Activated naive CD4-positive, alpha-beta T cell treated with Interleukin-2 at 50 U/mL for 16 hours (primary cell): ENCODE data around the gene C10orf143.
"Not testable (repeated sequence)": the region's sequence is repeated elsewhere in the genome, so short reads cannot be mapped to it uniquely, and the experiment has no call there.

Source experiments
- DNase-seq: peaks from one replicate; pipeline ENCODE4 v3.0.0-alpha.2; 2020

The C10orf143 gene

DNA sequence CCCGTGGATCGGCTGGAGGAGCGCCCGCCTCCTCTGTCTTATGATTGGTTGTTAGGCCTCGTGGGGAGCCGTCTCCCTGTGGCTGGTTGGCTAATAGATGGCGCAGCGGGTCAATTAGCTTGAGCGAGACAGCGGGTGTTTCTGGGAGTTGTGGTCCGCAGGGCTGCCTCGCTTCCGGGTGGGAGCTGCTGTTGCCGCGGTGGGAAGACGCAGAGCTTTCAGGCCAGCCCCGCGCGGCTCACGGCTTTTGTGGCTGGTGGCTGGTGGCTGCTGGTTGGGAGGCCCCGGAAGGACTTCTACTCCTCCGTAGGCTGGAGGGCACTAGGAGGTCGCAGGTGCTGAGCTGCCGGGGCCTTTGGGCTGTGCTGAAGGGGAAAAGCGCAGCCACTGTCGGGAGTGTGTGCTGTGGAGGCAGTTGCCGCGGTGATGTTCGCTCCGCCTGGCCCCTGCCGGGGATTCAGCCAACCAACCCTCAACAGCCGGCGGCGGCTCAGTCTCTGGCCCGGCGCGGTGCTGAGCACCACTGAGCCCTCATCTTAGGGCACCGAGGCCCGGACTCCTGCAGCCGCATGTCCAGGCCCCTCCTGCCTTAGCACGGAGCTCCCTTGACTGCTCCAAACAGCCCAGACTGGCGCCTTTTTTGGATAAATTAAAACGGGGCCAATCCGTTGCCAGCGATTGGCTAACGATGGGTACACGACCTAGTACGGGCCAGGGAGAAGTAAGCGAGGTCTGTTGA, 652 bp upstream of the C10orf143 start:
- DNase-seq: peak; percentile 95

DNA sequence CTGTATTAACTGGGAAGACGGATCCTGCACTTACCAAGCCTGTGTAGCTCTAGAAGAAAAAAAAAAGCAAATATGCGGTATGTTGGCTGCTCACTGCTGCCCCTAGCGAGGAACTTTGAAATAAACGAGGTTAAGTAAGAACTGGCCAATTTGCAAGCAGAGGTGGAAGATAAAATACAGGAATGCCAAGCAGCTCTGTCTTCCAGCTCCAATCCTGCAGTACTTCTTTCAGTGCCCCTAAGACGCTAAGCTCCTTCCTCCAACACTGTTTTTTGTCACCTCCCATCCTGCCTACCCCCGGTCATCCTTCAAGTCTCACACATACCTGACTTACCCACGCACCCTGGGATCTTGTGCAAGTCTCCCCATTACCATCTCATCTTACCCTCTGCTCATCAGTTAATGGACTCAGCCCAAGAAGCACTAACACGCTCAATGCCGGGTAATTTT, 809 bp downstream of the C10orf143 start:
- DNase-seq: peak; percentile 65

DNA sequence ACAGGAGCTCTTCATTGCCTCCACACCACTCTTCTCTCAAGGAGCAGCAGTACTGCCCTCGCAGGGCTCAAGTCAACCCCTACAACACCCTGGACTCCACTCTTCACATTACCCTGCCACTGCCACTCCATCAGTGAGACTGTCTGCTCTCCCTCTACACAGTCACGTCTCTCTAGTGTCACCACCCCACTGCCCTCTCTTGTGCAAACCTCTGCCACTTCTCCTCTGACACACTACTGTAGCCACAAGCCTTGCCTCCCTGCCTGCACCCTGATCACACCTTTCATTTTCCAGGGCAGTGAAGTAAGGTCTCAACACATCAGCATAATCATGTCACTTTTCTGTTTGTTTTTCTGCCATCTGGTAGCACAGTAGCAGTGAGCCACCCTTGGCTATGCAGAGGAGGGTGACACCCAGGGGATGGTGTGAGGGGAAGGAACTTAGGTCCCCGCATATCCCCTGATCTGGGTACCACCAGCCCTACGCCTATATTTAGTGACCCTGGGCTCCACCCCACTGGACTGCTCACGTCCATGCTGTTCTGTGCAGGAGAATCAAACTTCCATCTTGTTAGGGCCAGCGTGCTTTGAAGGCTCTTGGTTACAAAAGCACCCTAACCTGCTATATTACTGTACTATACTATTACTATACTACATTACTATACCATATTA, 1.6 kb downstream of the C10orf143 start:
- no peak for DNase-seq

DNA sequence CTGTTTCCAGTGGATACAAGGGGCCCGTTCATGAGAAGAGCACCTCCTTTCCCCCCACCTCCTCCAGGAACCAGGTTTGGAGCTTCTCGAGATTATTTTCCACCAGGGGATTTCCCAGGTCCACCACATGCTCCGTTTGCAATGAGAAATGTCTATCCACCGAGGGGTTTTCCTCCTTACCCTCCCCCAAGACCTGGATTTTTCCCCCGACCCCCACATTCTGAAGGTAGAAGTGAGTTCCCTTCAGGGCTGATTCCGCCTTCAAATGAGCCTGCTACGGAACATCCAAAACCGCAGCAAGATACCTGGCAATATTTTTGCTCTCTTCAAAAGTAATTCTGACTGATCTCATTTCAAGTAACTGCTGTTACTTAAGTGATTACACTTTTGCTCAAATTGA, 2.5 kb downstream of the C10orf143 start:
- peak; percentile 21 for DNase-seq

DNA sequence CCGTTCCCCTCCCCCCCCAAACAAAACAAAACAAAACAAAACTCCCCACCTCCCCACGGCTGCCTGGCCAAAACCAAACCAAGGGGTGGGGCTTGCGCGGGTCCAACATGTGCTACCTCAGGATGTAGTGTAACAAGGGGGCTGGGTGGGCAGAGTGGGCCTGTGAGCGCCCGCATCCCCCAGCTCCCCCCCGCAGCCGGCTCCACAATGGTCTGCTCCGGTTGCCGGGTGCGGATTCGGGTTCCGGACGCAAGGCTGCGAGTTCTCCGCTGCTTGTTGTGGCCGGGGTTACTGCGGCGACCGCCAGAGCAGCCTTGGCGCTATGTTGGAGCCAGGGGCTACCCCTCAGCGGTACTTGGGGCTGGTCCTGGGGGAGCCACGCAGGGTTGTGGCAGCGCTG, 4.9 kb downstream of the C10orf143 start:
- DNase-seq: no peak

DNA sequence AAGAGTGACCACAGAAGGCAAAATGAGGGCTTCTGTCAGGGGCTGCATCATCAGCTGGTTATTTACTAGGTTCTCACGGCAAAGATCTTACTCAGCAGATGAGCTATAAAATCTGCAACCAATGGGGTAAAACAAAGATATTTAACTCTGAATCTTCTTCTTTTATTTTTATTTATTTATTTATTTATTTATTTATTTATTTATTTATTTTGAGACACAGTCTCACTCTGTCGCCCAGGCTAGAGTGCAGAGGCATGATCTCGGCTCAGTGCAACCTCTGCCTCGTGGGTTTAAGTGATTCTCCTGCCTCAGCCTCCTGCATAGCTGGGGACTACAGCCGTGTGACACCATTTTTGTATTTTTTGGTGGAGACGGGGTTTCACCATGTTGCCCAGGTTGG, 11.3 kb downstream of the C10orf143 start:
- DNase-seq: no peak

DNA sequence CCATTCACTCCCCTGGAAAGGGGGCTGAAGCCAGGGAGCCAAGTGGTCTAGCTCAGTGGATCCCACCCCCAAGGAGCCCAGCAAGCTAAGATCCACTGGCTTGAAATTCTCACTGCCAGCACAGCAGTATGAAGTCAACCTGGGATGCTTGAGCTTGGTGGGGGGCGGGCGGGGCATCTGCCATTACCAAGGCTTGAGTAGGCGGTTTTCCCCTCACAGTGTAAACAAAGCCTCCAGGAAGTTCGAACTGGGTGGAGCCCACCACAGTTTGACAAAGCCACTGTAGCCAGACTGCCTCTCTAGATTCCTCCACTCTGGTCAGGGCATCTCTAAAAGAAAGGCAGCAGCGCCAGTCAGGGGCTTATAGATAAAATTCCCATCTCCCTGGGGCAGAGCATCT, 20.1 kb downstream of the C10orf143 start:
- not testable (repeated sequence) for DNase-seq

DNA sequence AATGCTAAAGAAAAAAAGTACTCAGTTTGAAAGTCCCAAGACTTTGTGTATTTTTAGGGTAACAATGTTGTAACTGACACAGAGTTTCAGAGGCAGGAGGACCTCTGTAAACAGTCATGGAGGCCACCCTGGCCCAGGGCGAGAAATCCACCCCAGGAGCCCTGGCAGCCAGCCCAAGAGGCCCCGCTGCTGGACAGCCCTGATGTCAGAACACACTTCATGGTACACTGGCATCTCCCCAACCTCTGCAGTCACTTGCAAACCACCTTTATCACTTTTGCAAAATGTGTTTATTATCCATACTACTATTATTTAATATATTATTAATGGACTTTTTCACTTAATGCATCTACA, 30.2 kb downstream of the C10orf143 start:
- DNase-seq: no peak

DNA sequence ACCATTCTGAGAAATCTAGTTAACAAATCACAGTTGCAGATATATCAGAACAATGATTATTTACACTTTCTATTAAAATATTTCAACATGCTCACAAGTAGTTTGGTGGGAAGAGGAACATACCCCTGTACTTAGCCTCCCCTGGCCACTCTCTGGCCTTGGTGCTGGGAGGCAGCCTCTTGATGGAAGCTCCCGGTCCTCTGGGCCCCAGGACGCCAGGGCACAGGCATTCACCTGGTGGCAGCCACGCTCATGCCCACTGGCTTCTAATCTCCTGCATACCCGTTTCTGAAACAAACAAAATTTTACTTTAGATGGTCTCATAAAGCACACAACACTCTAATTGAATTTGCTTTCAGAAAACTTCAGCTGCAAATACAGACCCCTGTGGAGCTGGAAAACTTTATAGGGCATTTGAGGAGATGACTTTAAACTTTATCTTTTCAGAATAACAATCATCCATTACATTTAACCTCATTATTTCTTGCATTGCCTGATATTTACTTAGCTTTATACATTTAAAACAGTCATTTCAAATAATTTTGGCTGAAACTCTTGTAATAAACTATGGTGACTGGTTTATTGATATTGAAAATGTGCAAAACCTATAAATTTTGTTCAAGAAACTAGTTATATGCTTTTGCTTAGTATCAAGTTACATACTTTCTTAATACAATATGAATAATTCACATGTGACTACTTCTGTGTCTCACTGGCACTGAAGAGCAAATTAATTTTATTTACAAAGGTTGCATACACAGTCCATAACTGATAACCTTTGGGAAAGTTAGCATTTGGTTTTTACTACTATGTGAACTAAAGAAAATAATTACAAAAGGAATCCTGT, 30.8 kb downstream of the C10orf143 start:
- DNase-seq: no peak

DNA sequence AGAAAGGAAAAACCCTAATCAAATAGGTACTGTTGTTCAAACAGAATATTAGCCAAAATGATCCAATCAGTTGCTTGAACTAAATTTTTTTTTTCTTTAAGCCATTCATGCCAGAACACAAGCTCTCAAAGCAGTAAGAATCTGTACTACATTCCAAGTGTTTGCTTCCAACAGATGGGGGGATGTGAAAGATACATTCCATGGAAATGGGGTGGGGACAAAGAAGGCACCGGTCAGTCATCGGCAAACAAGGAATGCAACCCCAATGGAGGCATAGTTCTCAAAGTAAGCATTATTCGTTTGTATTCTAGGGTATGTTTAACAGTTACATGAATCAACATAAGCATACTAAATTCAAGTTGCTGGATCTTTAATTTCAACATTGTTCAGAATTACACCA, 32.5 kb downstream of the C10orf143 start:
- no peak for DNase-seq

DNA sequence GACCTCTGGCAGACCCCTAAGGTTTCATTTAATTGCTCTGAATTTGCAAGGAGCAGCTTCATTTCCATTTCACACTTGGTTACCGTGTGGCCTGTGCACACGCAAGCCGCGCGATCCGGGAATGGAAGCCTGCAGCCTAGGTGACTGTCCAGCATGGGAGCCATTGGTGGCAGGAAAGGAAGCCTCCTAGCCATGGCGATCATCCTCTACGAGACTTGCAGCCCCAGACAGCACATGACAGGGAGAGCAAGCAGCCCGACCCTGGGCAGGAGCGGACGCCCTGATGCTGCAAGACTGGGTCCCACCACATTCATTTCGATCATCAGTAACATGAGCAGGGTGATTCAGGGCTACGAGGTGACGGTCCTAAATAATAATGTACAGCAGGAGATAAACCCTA, 33.9 kb downstream of the C10orf143 start:
- DNase-seq: no peak

DNA sequence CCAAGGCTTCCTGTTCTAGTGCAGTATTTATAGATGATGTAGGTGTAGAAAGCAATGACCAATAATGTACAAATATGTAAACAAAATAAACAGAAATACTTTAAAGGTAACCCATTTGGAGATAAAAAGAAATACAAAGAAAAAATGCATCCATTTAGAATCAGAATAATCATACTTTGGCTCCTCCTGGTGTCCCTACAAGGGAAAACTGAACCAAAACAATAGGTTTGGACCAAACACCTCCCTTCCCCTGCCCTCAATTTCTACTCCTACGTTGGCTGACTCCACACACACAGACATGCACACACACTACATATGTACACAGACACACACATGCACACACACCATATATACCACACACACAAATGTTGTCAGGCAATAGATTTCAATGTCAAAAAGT, 36.0 kb downstream of the C10orf143 start:
- no peak for DNase-seq

DNA sequence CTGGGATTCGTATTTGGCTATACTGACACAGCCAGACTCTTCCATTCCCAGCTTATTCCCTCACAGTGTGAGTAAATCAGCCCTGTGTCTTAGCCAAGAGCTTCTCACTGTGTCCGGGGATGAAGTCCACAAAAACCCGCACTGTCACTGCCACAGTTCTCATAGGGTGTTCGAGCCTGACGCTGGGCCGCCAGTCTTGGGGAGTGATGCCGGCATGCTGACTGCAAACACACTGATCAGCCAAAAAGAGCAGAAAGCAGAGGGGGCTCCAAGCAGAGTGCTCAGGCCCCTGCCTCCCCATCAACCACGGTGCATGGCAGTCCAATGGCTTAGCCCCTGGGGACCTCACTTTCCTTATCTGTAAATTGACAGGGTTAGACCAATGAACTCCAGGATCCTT, 36.7 kb downstream of the C10orf143 start:
- no peak for DNase-seq

DNA sequence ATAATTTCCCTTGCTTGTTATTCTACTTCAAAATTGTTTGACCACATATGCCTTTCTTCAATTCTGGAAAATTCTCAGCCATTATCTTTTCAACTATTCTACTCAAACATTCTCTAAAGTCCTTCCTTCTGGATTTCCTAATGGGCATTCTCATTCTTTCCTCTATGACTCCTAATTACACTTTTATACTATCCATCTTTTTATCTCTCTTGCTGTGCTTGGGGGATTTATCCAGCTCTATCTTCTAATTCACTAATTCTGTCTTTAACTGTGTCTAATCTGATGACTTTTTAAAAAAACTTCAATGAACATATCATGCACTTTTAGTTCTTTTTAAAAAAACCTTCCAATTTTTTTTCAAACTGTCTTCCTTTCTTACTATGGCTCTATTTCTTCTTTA, 38.4 kb downstream of the C10orf143 start:
- DNase-seq: no peak

DNA sequence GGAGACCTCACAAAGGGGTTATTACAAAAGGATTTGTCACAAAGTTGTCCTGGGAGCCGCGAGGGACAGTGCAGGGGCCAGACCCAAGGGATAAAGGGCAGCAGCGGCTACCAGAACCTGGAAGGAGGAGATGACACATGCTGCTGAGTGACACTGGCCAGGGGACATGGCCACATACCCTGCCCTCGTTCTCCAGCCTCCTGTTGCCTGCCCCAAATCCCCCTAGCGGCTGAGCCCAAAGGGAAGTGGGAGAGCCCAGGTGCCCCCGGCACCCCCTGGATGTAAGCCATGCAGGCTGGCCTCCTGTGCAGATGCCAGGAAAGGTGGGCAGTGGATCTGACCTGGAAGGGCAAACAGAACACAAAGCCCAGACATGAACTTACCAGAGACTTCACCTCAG, 42.7 kb downstream of the C10orf143 start:
- no peak for DNase-seq

DNA sequence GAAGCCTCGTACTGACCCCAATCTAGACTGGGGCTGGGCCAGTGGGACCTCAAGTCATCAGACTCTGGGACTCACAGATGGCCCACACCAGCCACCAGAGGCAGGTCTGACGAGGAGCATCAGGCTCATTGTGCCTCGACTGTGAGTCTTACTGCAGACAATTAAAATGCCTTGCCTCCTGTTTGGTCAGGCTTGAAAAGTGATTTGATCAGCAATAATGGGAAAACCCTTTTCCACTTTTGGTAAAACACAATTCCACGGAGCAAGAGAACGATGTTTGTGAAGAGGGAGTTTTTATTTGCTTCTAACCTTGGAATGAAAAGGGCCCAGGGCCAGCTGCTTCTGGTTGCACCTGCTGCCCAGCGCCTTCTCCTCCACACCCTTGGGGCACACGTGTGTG, 43.9 kb downstream of the C10orf143 start:
- DNase-seq: no peak

DNA sequence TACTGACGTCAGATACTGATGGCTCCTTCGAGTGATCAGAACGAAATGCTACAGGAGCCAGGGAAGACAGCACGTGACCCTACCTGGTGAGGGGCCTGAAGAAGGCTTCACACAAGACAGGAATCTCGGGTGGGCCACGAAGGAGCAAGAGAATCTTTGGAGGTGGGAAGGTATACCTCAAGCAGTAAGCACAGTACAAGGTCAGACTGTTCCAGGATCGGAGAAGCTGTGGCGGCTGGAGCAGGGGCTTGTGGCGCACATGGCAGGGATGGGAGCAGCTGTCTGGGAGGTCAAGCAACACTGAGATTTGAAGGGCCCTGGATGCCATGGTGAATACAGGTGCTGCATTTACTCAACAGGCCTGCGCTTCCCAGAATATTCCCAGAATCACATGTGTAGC, 45.4 kb downstream of the C10orf143 start:
- no peak for DNase-seq

DNA sequence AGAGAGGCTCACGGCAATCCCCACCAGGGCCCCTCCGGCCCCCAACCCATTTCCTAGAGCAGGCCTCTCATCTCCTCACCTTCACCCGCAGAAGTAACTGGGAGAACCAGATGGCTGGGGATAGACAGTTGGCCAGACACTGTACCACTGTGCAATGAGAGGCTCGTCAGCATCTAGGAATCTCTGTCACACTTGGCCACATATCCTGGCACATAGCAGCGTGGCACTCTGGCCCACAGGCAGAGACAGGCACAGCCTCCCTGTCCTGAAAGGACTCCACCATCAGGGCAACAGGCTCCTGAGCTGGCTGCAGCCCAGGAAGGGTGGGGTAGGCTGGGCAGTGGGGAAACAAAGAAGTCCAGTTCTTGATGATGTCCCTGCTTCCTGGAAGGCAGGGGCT, 45.8 kb downstream of the C10orf143 start:
- DNase-seq: no peak

DNA sequence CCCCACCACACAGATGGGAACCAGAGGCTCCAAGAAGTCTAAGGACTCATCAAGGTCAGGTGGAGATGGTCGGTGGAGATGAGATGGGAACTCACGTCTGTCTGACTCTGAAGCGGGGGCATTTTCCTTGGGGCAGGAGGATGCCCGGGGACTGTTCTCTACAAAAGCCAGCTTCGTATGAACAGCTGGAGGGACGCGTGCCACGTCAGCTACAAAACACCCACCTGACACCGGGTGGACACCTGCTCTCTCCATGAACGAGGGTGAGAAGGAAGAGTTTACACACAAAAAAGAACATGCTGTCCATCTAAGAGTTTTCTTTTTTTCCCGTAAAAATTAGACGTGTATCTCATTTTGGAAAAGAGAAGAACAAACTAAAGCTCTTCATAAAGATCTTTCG, 47.7 kb downstream of the C10orf143 start:
- no peak for DNase-seq

DNA sequence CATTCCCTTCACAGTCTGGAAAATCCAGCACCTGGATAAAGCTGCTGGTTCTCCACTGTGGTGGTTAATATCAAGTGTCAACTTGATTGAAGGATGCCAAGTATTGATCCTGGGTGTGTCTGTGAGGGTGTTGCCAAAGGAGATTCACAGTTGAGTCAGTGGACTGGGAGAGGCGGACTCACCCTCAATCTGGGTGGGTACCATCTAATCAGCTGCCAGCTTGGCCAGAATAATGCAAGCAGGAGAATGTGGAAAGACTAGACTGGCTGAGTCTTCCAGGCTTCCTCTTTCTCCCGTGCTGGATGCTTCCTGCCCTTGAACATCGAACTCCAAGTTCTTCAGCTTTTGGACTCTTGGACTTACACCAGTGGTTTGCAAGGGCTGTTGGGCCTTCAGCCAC, 48.4 kb downstream of the C10orf143 start:
- no peak for DNase-seq

DNA sequence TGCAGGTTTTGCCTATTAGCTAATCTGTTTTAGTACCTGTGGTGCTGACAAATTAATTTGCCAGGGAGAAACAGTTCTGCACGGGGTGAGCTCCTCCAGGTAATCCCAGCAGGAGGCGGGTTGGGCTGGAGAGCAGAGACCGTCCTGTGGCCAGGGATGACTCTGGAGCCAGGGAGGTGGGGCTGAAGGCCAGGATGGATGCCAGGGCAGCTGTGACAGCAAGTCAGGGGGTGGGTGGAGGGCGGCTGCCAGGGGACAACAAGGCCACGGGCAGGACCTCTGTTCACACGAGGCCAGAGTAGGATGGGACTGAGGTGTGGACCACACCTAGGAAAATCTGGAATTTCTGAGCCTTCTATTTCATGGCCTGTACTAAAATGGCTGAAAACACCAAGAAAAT, 48.9 kb downstream of the C10orf143 start:
- DNase-seq: no peak

DNA sequence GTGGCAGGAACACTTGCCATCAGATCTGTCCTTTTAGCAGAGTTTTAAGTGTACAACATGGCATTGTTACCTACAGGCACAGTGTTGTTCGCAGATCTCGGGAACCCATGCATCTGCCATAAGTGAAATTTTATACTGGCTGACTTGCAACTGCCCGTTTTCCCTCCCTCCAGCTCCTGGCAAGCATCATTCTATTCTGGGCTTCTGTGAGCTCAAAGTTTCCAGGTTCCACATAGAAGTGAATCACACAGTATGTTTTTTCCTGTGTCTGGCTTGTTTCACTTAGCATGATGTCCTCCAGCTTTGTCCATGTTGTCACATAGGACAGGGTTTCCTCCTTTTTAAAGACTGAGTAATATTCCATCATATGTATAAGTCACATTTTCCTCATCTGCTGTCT, 56.6 kb downstream of the C10orf143 start:
- DNase-seq: no peak

DNA sequence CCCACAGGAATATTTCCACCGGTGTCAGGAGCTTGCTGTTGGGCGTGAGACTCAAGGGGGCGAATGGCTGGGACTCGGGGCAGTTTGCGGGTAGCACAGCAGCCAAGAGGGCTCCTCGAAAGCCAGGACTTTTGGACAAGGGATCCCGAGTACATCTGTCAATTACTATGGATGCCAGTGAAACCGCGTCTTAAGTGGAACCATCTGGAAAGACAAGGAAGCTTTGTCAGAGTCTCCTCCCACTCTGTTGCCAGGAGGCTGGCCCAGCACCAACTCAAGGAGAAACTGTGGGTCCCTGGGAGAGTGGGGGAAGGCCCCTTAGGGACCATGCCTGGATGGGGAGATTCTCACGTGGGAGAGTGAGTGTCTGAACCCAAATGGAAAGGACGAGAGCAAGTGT, 57.1 kb downstream of the C10orf143 start:
- DNase-seq: no peak

DNA sequence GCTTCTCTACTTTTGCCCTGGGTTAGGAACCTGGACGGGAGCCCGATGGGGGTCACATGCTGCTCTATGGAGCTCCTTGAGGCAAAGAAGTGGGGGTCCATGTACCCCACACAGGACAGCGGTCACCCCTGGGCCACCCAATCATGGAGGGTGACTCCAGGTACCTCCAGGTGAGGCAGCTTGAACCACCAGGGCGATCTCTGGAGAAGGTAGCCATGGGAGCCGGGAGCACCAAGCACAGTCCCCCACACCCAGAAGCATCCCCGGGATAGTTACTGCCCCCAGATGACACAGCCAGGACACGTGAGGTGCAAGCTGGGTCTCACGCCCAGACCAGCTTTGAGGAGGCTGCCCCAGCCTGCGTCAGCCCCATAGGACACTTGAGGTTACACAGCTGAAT, 58.4 kb downstream of the C10orf143 start:
- DNase-seq: no peak
